GM23338 (cell line): Measurements from ENCODE around the gene IMPA2.

Experiments
- CREB1 ChIP-seq: fragments of 250-450 bp; sonication (Bioruptor Pico); IDR thresholded peaks from 2 replicates; pipeline ENCODE4 v1.5.0; 2020; ENCODE audit warnings: low read depth, mild to moderate bottlenecking, moderate library complexity
- CTCF ChIP-seq, 2 experiments: fragments of 200-600 bp in 1 of 2; sonication (generic) in 1 of 2; conservative IDR thresholded peaks; 2 replicates each; pipeline versions ENCODE4 v1.5.1 to v1.6.1; 2016 to 2017; ENCODE audit warnings: antibody characterized with exemption in 2 of 2, low read depth in 2 of 2, mild to moderate bottlenecking in 2 of 2, moderate library complexity in 1 of 2
- EZH2 ChIP-seq: fragments of 200-600 bp; sonication (generic); IDR thresholded peaks from one replicate; pipeline ENCODE4 v1.8.0; 2017; ENCODE audit warnings: antibody characterized with exemption, mild to moderate bottlenecking, low read depth; ENCODE audit not compliant: unreplicated experiment
- EZH2phosphoT487 ChIP-seq: fragments of 200-600 bp; sonication (generic); IDR thresholded peaks from one replicate; pipeline ENCODE4 v1.8.1; 2018; ENCODE audit warnings: antibody characterized with exemption; ENCODE audit not compliant: unreplicated experiment
- JUNB ChIP-seq: IDR thresholded peaks from one replicate; pipeline ENCODE4 v1.6.1; 2016; ENCODE audit warnings: antibody characterized with exemption; ENCODE audit not compliant: unreplicated experiment
- NANOG ChIP-seq: IDR thresholded peaks from 2 replicates; pipeline ENCODE4 v1.6.1; 2016; ENCODE audit warnings: antibody characterized with exemption, borderline replicate concordance
- POLR2AphosphoS5 ChIP-seq: IDR thresholded peaks from 2 replicates; pipeline ENCODE4 v1.6.1; 2016; ENCODE audit warnings: antibody characterized with exemption, low read depth
- REST ChIP-seq: IDR thresholded peaks from one replicate; pipeline ENCODE4 v1.6.1; 2018; ENCODE audit warnings: antibody characterized with exemption; ENCODE audit not compliant: unreplicated experiment
- STAT1 ChIP-seq: IDR thresholded peaks from one replicate; pipeline ENCODE4 v1.6.1; 2016; ENCODE audit warnings: antibody characterized with exemption; ENCODE audit not compliant: unreplicated experiment
- ZNF114 ChIP-seq: fragments of 250-450 bp; sonication (Bioruptor Pico); IDR thresholded peaks from 2 replicates; pipeline ENCODE4 v1.5.0; 2020; ENCODE audit warnings: mild to moderate bottlenecking, moderate library complexity
- ZNF331 ChIP-seq: fragments of 250-450 bp; sonication (Bioruptor Pico); IDR thresholded peaks from 2 replicates; pipeline ENCODE4 v1.5.0; 2020; ENCODE audit warnings: low read depth, mild to moderate bottlenecking, moderate library complexity
- TF ChIP-seq, protein P1 (sequence below): IDR thresholded peaks from 2 replicates; pipeline ENCODE4 v1.6.1; 2016; ENCODE audit warnings: antibody characterized with exemption
- TF ChIP-seq, protein P2 (sequence below): fragments of 250-450 bp; sonication (Bioruptor Pico); IDR thresholded peaks from 2 replicates; pipeline ENCODE4 v1.5.0; 2020; ENCODE audit warnings: mild to moderate bottlenecking, moderate library complexity

- no peak for TF ChIP-seq CTCF (conservative IDR thresholded peaks at IDR 0.05; ENCODE audit: low read depth in 2 of 2)
- TF ChIP-seq POLR2AphosphoS5: no peak
- TF ChIP-seq EZH2: no peak
- no peak for TF ChIP-seq REST
- no peak for TF ChIP-seq EZH2phosphoT487
- no peak for TF ChIP-seq JUNB
- TF ChIP-seq NANOG: no peak
- no peak for TF ChIP-seq CREB1 (CRISPR knock-in tag)
- no peak for TF ChIP-seq STAT1
- TF ChIP-seq, protein P1, sequence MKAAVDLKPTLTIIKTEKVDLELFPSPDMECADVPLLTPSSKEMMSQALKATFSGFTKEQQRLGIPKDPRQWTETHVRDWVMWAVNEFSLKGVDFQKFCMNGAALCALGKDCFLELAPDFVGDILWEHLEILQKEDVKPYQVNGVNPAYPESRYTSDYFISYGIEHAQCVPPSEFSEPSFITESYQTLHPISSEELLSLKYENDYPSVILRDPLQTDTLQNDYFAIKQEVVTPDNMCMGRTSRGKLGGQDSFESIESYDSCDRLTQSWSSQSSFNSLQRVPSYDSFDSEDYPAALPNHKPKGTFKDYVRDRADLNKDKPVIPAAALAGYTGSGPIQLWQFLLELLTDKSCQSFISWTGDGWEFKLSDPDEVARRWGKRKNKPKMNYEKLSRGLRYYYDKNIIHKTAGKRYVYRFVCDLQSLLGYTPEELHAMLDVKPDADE: no peak
- TF ChIP-seq ZNF114 (CRISPR knock-in tag): no peak
- TF ChIP-seq ZNF331: no peak
- TF ChIP-seq, protein P2, sequence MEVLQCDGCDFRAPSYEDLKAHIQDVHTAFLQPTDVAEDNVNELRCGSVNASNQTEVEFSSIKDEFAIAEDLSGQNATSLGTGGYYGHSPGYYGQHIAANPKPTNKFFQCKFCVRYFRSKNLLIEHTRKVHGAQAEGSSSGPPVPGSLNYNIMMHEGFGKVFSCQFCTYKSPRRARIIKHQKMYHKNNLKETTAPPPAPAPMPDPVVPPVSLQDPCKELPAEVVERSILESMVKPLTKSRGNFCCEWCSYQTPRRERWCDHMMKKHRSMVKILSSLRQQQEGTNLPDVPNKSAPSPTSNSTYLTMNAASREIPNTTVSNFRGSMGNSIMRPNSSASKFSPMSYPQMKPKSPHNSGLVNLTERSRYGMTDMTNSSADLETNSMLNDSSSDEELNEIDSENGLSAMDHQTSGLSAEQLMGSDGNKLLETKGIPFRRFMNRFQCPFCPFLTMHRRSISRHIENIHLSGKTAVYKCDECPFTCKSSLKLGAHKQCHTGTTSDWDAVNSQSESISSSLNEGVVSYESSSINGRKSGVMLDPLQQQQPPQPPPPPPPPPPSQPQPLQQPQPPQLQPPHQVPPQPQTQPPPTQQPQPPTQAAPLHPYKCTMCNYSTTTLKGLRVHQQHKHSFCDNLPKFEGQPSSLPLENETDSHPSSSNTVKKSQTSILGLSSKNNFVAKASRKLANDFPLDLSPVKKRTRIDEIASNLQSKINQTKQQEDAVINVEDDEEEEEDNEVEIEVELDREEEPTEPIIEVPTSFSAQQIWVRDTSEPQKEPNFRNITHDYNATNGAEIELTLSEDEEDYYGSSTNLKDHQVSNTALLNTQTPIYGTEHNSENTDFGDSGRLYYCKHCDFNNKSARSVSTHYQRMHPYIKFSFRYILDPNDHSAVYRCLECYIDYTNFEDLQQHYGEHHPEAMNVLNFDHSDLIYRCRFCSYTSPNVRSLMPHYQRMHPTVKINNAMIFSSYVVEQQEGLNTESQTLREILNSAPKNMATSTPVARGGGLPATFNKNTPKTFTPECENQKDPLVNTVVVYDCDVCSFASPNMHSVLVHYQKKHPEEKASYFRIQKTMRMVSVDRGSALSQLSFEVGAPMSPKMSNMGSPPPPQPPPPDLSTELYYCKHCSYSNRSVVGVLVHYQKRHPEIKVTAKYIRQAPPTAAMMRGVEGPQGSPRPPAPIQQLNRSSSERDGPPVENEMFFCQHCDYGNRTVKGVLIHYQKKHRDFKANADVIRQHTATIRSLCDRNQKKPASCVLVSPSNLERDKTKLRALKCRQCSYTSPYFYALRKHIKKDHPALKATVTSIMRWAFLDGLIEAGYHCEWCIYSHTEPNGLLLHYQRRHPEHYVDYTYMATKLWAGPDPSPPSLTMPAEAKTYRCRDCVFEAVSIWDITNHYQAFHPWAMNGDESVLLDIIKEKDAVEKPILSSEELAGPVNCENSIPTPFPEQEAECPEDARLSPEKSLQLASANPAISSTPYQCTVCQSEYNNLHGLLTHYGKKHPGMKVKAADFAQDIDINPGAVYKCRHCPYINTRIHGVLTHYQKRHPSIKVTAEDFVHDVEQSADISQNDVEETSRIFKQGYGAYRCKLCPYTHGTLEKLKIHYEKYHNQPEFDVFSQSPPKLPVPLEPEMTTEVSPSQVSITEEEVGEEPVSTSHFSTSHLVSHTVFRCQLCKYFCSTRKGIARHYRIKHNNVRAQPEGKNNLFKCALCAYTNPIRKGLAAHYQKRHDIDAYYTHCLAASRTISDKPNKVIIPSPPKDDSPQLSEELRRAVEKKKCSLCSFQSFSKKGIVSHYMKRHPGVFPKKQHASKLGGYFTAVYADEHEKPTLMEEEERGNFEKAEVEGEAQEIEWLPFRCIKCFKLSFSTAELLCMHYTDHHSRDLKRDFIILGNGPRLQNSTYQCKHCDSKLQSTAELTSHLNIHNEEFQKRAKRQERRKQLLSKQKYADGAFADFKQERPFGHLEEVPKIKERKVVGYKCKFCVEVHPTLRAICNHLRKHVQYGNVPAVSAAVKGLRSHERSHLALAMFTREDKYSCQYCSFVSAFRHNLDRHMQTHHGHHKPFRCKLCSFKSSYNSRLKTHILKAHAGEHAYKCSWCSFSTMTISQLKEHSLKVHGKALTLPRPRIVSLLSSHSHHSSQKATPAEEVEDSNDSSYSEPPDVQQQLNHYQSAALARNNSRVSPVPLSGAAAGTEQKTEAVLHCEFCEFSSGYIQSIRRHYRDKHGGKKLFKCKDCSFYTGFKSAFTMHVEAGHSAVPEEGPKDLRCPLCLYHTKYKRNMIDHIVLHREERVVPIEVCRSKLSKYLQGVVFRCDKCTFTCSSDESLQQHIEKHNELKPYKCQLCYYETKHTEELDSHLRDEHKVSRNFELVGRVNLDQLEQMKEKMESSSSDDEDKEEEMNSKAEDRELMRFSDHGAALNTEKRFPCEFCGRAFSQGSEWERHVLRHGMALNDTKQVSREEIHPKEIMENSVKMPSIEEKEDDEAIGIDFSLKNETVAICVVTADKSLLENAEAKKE: no peak
Measured at GRCh38 chr18:12014521-12015415, 33.5 kb downstream of the IMPA2 start.
